Measurements from ENCODE around the gene ATP8B4.

DNA sequence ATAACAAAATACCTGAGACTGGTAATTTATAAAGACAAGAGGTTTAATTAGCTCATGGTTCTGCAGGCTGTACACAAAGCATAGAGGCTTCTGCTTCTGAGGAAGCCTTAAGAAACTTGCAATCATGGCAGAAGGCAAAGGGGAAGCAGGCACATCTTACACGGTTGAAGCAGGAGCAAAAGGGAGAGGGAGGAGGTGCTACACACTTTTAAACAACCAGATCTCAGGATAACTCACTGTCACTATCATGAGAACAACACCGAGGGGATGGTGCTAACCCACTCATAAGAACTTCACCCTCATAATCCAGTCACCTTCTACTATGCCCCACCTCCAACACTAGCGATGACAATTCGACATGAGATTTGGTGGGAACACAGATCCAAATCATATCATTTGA is 54.4 kb downstream of the ATP8B4 start:
- no peak for TF ChIP-seq SUZ12 (IDR thresholded peaks at IDR 0.05)
- TF ChIP-seq ARNT (IDR thresholded peaks at IDR 0.05) = no peak
- TF ChIP-seq FOXK2 (IDR thresholded peaks at IDR 0.05) = no peak
- TF ChIP-seq ZNF384 (IDR thresholded peaks at IDR 0.05) = no peak
- no peak for TF ChIP-seq NFRKB (IDR thresholded peaks at IDR 0.05)
- TF ChIP-seq FOXM1 (IDR thresholded peaks at IDR 0.05; ENCODE audit: borderline replicate concordance) = no peak
- TF ChIP-seq LEF1 (IDR thresholded peaks at IDR 0.05; ENCODE audit: borderline replicate concordance) = no peak
- no peak for TF ChIP-seq TARDBP (IDR thresholded peaks at IDR 0.05)

All from HEK293T (cell line).